HG03175 (cell line): ENCODE results near the gene FOXL2NB.

Experiments
- ATAC-seq: cut with Tn5 transposase; IDR thresholded peaks from one replicate; pipeline ENCODE4 v1.9.1; 2021; ENCODE audit warnings: mild to moderate bottlenecking, moderate library complexity; ENCODE audit not compliant: unreplicated experiment

Gene FOXL2NB

GRCh38 chr3:138928727-138929372 is 18.2 kb upstream of the FOXL2NB start:
- no peak for ATAC-seq

DNA sequence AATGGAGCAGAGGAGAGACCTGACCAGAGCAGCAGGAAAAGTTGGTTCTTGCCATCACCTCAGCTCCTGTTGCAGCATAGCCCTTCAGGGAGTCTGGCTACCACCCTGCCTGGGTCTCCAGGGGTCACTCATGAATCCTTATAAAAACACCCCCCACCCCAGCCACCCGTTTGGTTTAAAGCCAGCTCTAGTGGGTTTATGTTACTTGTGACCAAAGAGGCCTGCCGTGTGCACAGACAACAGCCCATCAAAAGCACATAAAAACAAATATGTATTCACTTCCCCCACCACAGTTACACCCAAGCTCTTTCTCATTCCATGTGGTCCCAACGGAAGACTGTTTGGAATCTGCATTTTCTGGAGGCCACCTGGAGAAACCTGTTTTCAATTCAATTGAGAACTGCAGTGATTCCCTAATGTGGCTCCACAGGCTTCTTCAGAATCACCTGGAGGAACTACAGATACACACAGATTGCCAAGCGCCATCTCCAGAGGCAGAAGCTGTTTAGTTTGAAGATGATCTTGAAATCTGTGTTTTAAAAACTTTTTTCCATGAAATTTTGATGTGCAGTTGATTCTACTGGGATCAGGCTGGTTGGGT is 13.8 kb upstream of the FOXL2NB start:
- no peak for ATAC-seq

GRCh38 chr3:138933981-138934691 is 12.9 kb upstream of the FOXL2NB start:
- ATAC-seq, result no peak

GRCh38 chr3:138935505-138935862 is 11.5 kb upstream of the FOXL2NB start:
- no peak for ATAC-seq

GRCh38 chr3:138935863-138936740 is 10.9 kb upstream of the FOXL2NB start:
- peak; percentile 68 for ATAC-seq

DNA sequence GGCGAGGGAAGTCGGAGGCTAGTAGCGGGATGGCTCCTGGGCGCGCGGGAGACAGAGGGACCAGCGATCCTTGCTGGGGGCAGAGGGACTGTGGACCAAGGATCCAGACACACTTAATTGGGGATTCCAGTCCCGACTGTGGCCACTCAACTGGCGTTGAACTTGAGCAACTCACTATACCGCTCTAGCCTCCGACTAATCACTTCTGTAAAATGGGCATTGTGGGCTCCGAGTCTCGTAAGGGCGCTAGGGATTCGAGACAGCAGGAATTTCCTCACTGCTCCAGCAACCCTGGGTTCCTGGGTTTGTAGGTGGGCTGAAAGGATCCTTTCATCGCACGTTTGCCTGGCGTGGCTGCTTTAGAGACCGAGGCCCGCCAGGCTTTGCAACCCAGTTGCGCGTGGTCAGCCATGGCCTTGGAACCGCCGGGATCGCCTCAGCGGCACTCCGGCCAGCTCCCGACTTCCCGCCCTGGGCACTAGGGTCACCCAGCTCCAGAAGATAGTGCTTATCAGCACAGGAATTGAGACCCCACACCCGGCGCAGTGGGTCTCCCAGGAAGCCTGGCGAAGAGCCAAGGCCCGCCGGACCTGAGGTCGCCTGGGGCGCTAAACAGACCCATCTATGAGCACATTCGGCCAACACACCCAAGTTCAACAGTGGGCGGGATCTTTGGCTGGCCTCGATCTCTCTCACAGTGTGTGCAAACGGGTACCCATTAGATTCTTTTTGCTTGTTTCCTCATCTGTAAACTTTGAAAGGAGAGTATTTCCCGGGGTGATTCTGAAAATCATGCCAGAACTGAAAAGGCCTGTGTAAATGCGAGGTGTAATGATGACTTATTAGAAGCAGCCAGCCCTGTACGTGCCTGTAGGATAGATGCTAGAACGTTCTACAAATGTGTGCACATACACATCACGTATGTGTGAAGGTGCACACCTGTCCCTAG is 10.0 kb upstream of the FOXL2NB start:
- no peak for ATAC-seq

DNA sequence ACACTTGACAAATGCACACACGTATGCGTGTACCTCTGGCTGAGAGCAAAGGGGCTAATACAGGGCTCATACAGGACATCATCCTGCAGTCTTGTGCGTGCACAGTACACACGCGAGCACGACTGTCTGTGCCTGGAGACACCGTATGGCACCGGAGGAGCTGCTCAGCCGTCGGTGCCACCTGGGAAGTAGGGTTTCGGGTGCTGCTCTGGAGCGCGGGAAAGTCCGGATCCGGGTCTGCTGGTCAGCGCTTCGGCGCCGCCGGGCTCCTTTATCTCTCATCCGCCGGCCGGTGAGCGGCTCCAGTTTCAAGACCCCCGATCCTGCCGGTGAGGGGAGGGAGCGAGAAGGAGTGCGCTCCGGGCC is 9.3 kb upstream of the FOXL2NB start:
- ATAC-seq, result no peak

GRCh38 chr3:138938056-138938876 is 8.8 kb upstream of the FOXL2NB start:
- ATAC-seq, result no peak

DNA sequence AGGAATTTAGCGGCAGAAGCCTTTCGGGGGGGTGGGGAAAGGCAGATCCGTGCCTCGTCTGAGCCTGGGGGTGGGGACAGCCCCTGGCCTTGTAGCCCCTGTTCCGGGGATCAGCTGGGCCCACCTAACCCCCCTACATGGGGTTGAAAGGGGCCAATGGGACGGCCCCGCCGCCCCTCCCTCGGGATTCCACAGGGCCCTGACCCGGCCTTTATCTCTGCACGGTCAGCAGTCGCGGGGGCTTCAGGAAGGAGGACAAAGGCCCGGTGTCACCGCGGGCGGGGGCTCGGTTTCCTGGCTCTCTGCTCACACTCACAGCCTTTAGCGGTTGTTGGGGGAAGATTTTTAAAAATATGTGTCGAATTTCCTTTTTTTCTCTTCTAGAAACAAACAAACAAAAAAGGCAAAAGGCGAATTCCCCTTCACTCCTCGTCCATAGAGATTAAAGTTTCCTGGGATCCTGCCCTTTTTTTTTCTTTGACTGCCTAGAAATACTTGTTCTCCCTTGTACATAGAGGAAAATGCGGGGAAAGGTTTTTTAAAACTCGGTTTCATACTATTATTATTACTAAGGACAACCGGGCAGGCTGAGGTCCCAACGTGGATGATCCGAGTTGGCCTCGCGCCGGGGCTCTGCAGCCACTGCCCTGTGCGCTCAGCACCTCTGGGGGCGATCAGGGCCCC is 8.0 kb upstream of the FOXL2NB start:
- ATAC-seq, result no peak

- ATAC-seq, result no peak
Observed at GRCh38 chr3:138939561-138940241, 7.3 kb upstream of the FOXL2NB start.

- ATAC-seq, result no peak
Observed at GRCh38 chr3:138940446-138940845, 6.6 kb upstream of the FOXL2NB start.

GRCh38 chr3:138941259-138941885 is 5.6 kb upstream of the FOXL2NB start:
- ATAC-seq, result no peak

- ATAC-seq, result no peak
Observed at GRCh38 chr3:138942271-138942670, 4.7 kb upstream of the FOXL2NB start.

DNA sequence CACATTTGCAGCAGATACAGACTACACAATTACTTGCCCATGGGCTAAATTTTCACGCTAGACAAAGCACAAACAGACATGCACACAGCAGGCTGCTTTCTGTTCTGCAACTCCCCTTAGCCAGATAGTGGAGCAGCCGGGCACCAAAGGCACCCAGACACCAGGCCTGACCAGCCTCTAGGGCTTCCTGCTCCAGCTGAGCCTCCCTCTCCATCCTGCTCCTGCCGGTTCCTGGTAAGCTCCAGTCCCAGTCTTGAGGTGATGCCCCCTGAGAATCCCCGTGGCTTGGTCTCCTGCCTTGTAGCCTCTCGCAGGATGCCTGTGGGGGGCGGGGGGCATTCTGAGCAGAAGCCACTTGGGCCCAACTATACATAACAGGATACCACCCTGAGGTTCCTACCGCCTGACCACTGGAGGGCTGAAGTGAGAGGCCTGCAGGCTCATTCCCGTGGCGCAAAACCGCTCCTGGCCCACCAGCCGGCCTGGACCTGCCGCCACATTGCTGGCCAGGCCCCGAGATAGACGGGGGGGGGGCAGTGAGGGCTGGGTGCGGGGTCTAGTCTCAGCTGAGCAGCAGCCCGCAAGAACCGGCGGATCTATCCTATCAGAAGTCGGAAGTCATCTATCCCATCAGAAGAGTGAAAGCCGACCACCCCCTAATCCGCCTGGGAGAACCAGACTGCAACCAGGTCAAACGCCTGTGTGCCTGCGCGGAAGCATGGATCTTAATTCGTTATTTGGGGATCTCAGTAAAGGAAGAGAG is 4.0 kb upstream of the FOXL2NB start:
- no peak for ATAC-seq

DNA sequence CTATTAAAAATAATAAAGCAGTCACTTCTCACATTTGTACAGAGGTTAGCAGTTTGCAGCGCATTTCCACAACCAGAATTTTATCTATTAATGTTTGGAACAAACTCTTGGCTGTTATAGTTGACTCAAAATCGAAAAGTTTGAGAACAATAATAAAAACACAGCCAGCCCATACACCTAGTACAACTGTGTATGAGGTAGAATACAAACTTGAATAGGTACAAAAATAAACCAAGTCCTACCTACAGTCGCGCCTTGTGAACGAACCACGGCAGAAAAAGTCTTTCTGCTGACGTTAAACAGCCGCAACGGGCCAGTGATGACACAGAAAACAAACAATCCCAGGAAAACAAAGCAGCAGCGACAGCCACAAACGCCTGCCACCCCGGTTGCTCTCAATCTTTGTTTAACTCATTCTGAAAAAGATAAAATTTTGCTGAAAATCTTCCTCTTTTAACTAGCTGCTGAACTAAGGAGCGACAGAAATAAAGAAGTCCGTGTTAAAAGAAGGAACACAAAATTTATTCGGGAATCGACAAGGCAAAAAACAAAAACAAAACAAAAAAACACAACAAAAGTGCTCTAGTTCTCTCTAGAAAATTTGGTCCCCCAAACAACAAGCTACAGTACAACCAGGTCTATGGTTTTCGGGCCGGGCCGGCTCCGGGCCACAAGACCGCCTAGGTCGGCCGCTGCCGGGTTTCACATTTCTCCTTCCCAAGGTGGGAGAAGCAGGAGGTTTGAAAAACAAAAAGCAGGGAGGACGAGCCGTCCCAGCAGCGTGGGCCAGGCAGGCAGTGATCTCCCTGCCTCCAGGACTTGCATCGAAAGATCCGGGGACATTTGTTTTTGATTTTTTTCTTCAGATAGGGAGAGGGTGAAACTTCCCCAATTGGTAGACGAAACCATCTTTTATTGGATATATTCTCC is 3.0 kb upstream of the FOXL2NB start:
- ATAC-seq, result no peak

GRCh38 chr3:138944654-138944928 is 2.4 kb upstream of the FOXL2NB start:
- ATAC-seq, result no peak
